ENCODE results near the gene FUT8.

Gene FUT8

GRCh38 chr14:65413739-65414045 lies 1.2 kb downstream of the FUT8 start:
- ChIA-PET CTCF (interaction anchor here (0.6 to 3.6 kb wide), 6 partner anchors 20 to 547 kb away, joined by 3 to 23 read pairs (median 4); no protein-coding TSS in a partner anchor), POLR2A (ENCODE audit: low non-redundant PET) (no interaction called here)
- no peak for TF ChIP-seq CTCF (conservative IDR thresholded peaks at IDR 0.05; ENCODE audit: low read depth)
- DNase-seq (ENCODE audit: low spot score), result no peak
- no peak overlapping the region; the same call in 1 of the 2 replicates for H3K27ac ChIP-seq

GRCh38 chr14:65414961-65415589 lies 2.5 kb downstream of the FUT8 start:
- TF ChIP-seq CTCF (conservative IDR thresholded peaks at IDR 0.05; ENCODE audit: low read depth), result peak; percentile 61
- CTCF ChIA-PET, result interaction anchor here (0.6 to 3.6 kb wide), 10 partner anchors 107 to 551 kb away, joined by 3 to 23 read pairs (median 4); no protein-coding TSS in a partner anchor
- DNase-seq (ENCODE audit: low spot score), result peak; percentile 28
- H3K27ac ChIP-seq, result no peak overlapping the region
- POLR2A ChIA-PET (ENCODE audit: low non-redundant PET), result interaction anchor here (0.6 kb wide), 1 partner anchor 250 kb away, joined by 6 read pairs; no protein-coding TSS in a partner anchor

- no peak overlapping the region for H3K27ac ChIP-seq
- DNase-seq (ENCODE audit: low spot score), result no peak
- CTCF ChIA-PET, result interaction anchor here (0.6 to 3.6 kb wide), 10 partner anchors 106 to 550 kb away, joined by 3 to 23 read pairs (median 4); no protein-coding TSS in a partner anchor
- POLR2A ChIA-PET (ENCODE audit: low non-redundant PET), result interaction anchor here (0.6 kb wide), 1 partner anchor 250 kb away, joined by 6 read pairs; no protein-coding TSS in a partner anchor
- TF ChIP-seq CTCF (conservative IDR thresholded peaks at IDR 0.05; ENCODE audit: low read depth), result no peak
Observed at GRCh38 chr14:65415613-65416012, 3.1 kb downstream of the FUT8 start.

GRCh38 chr14:65419593-65420252 lies 7.2 kb downstream of the FUT8 start:
- ChIA-PET POLR2A (ENCODE audit: low non-redundant PET) (no interaction called here), CTCF (no interaction called here)
- TF ChIP-seq CTCF (conservative IDR thresholded peaks at IDR 0.05; ENCODE audit: low read depth), result no peak
- DNase-seq (ENCODE audit: low spot score), result no peak
- no peak overlapping the region for H3K27ac ChIP-seq

GRCh38 chr14:65421201-65421981 lies 8.9 kb downstream of the FUT8 start:
- CTCF ChIA-PET, result no interaction called here

More at GRCh38 chr14:65421201-65421981, 8.9 kb downstream of the FUT8 start:
- POLR2A ChIA-PET (ENCODE audit: low non-redundant PET), result no interaction called here
- no peak for DNase-seq (ENCODE audit: low spot score)
- no peak overlapping the region for H3K27ac ChIP-seq
- no peak for TF ChIP-seq CTCF (conservative IDR thresholded peaks at IDR 0.05; ENCODE audit: low read depth)

All from RWPE1 (cell line).